HL-60 (cell line): ENCODE data around the gene FFAR2.

Experiments used
- DNase-seq, 2 experiments: peaks; one replicate each; pipeline ENCODE4 v3.0.0-alpha.2; 2010 to 2020; ENCODE audit warnings: low read depth in 1 of 2, low spot score in 1 of 2
- H3K27ac ChIP-seq: fragments of 250-450 bp; sonication (Bioruptor Pico); replicated peaks from 2 replicates; pipeline ENCODE4 v1.5.1; 2020; ENCODE audit warnings: mild to moderate bottlenecking, moderate library complexity
- H3K27me3 ChIP-seq: fragments of 250-450 bp; sonication (Bioruptor Pico); 2 replicates; pipeline ENCODE4 v1.5.1; 2021; ENCODE audit warnings: mild to moderate bottlenecking, moderate library complexity; ENCODE audit not compliant: insufficient read depth, poor library complexity, severe bottlenecking
- H3K4me3 ChIP-seq: replicated peaks from 2 replicates; pipeline ENCODE4 v1.5.1; 2011; ENCODE audit warnings: mild to moderate bottlenecking, control low read depth, low read length; ENCODE audit not compliant: insufficient read depth
- CTCF ChIP-seq: IDR thresholded peaks from one replicate; pipeline ENCODE4 v1.5.1; 2011; ENCODE audit warnings: low read length, control low read depth, inconsistent platforms; ENCODE audit not compliant: insufficient read depth
- GABPA ChIP-seq: IDR thresholded peaks from 2 replicates; pipeline ENCODE4 v1.6.1; 2012; ENCODE audit warnings: low read depth
- POLR2AphosphoS5 ChIP-seq: IDR thresholded peaks from 2 replicates; pipeline ENCODE4 v1.6.1; 2012; ENCODE audit warnings: low read depth
- REST ChIP-seq: IDR thresholded peaks from 2 replicates; pipeline ENCODE4 v1.6.1; 2012; ENCODE audit warnings: low read depth; ENCODE audit not compliant: insufficient replicate concordance
- SPI1 ChIP-seq: IDR thresholded peaks from 2 replicates; pipeline ENCODE4 v1.6.1; 2012; ENCODE audit warnings: low read depth, mild to moderate bottlenecking, borderline replicate concordance

The FFAR2 gene

DNA sequence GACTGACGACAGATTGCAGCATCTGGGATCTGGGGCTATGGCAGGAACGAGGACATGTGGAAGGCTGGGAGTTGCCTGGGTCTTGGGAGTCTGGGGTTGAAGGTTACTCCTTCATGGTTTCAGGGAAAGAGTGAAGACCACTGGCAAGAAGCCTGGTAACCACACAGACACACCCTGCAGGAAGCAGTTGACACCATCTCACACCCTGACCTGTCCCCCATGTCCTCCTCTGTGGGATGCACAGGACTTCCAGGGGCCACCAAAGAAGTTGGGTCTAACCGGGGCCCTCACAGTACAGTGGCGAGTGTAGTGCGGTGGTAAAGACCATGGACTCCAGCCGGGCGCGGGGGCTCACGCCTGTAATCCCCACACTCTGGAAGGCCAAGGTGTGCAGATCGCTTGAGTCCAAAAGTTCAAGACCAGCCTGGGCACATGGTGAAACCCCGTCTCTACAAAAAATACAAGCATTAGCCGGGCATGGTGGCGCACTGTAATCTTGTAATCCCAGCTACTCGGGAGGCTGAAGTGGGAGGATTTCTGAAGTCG is 10.6 kb upstream of the FFAR2 start:
- Histone ChIP-seq H3K4me3 (no peak overlapping the region), H3K27ac (no peak overlapping the region), H3K27me3 (no peaks in the 10 kb centered on the region)
- TF ChIP-seq GABPA: no peak
- no peak for TF ChIP-seq SPI1
- TF ChIP-seq POLR2AphosphoS5: no peak
- TF ChIP-seq REST: no peak
- no peak for TF ChIP-seq CTCF
- no peak for DNase-seq

DNA sequence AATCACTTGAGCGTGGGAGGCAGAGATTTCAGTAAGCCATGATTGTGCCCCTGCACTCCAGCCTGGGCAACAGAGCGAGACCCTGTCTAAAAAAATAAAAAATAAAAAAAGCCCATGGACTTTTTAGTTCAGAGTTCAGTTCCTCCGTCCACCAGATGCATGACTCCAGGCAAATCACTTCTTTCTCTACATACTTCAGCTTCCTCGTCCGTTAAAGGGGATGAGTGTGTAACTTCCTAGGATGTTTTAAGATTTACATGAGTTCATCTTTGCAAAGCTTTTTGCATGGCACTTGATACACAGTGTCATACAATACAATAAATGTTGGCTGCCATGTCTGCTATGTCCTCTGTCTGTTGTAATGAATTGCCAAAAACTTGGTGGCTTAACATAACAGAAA is 10.0 kb upstream of the FFAR2 start:
- Histone ChIP-seq H3K4me3 (no peak overlapping the region), H3K27me3 (no peaks in the 10 kb centered on the region), H3K27ac (no peak overlapping the region)
- no peak for DNase-seq
- no peak for TF ChIP-seq REST
- no peak for TF ChIP-seq SPI1
- no peak for TF ChIP-seq GABPA
- TF ChIP-seq POLR2AphosphoS5: no peak
- TF ChIP-seq CTCF: no peak

- H3K4me3 ChIP-seq: no peak overlapping the region
- DNase-seq: no peak
- H3K27ac ChIP-seq: no peak overlapping the region
- H3K27me3 ChIP-seq: no peaks in the 10 kb centered on the region
- TF ChIP-seq REST (no peak), GABPA (no peak), SPI1 (no peak), POLR2AphosphoS5 (no peak), CTCF (no peak)
Measured at GRCh38 chr19:35438527-35438926, 9.5 kb upstream of the FFAR2 start.
